Hypothalamus (tissue), 51 donors: ENCODE measurements around the gene ITGAL.
A peak's percentile ranks its signal among the peaks of the same experiment; 100 is the strongest.
"Not testable (repeated sequence)": the region's sequence is repeated elsewhere in the genome, so short reads cannot be mapped to it uniquely, and the experiment has no call there.

ENCODE experiments used
- DNase-seq, 51 donors: peaks; one replicate each; lab custom pipeline; 2025; lab: John Stamatoyannopoulos, UW

The ITGAL gene

GRCh38 chr16:30472328-30472942 is at the start of gene ITGAL:
ITGAL (plus strand) TSS chr16:30472742; CDS start chr16:30472838, 96 bp downstream.
- DNase-seq, result peak in 12 of 51 donors; percentile 4 to 44 (median 16)

GRCh38 chr16:30428055-30428454 is 44.5 kb upstream of the ITGAL start:
- DNase-seq, result no peak

- no peak for DNase-seq
Measured at GRCh38 chr16:30429418-30429677, 43.2 kb upstream of the ITGAL start.

GRCh38 chr16:30429678-30430427 is 42.7 kb upstream of the ITGAL start, which contains the start of gene DCTPP1:
DCTPP1 (minus strand) TSS chr16:30430030; CDS start chr16:30429980, 50 bp downstream.
- peak; percentile 34 to 100 (median 86) for DNase-seq

GRCh38 chr16:30430428-30430970 is 42.0 kb upstream of the ITGAL start:
- peak in 12 of 51 donors; percentile 24 to 43 (median 39) for DNase-seq

- DNase-seq, result no peak
Measured at GRCh38 chr16:30434852-30435251, 37.7 kb upstream of the ITGAL start.

- no peak for DNase-seq
Measured at GRCh38 chr16:30437511-30438046, 35.0 kb upstream of the ITGAL start.

- DNase-seq, result no peak
Measured at GRCh38 chr16:30438835-30439234, 33.7 kb upstream of the ITGAL start.

- DNase-seq, result no peak
Measured at GRCh38 chr16:30439720-30440348, 32.7 kb upstream of the ITGAL start.

- no peak for DNase-seq
Measured at GRCh38 chr16:30443631-30444030, 28.9 kb upstream of the ITGAL start.

GRCh38 chr16:30444231-30445148 is 28.1 kb upstream of the ITGAL start:
- no peak for DNase-seq

- DNase-seq, result no peak
Measured at GRCh38 chr16:30445149-30445407, 27.5 kb upstream of the ITGAL start.

- peak; percentile 41 to 96 (median 85) for DNase-seq
Measured at GRCh38 chr16:30445408-30446202, 26.9 kb upstream of the ITGAL start, which contains the start of gene SEPHS2. SEPHS2 (minus strand) TSS chr16:30445874; CDS start chr16:30445727, 147 bp downstream.

GRCh38 chr16:30446203-30446595 is 26.3 kb upstream of the ITGAL start:
- DNase-seq, result no peak

- DNase-seq, result no peak
Measured at GRCh38 chr16:30447512-30448226, 24.9 kb upstream of the ITGAL start.

GRCh38 chr16:30449116-30449435 is 23.5 kb upstream of the ITGAL start:
- no peak for DNase-seq

- not testable (repeated sequence) for DNase-seq
Measured at GRCh38 chr16:30452709-30453580, 19.6 kb upstream of the ITGAL start.

GRCh38 chr16:30456302-30456701 is 16.2 kb upstream of the ITGAL start:
- no peak for DNase-seq
